Nucleus accumbens (tissue), 56 donors: ENCODE measurements around the gene NDUFA12.
A peak's percentile ranks its signal among the peaks of the same experiment; 100 is the strongest.
"Not testable (repeated sequence)": the region's sequence is repeated elsewhere in the genome, so short reads cannot be mapped to it uniquely, and the experiment has no call there.

Experiments used
- DNase-seq, 56 donors: peaks; one replicate each; lab custom pipeline; 2025; lab: John Stamatoyannopoulos, UW

NDUFA12 gene

GRCh38 chr12:95003213-95003920 is at the start of gene NDUFA12:
Gene NDUFA12 (minus strand): TSS chr12:95003697. CDS start chr12:95003680, 17 bp downstream.
- peak; percentile 56 to 97 (median 90) for DNase-seq

DNA sequence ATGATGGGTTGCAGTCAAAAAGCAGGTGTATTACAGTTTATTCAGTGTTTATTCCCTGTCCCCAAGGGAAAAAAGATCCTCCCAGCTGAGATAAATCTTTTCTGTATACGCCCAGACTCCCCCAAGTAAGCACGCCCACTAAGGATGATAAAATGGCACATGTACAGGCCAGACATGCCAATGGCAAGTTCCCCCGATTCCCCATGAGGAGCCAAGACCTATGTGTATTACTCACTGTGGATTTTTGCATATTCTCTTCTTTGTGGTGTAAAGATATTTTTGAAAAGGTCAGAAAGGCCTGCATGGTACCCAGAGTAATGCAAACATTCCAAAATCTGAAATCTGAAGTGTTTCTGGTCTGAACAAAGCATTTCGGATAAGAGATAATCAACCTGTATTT is 47.7 kb upstream of the NDUFA12 start:
- no peak for DNase-seq

GRCh38 chr12:95037906-95038305 is 34.4 kb upstream of the NDUFA12 start:
- DNase-seq: no peak

DNA sequence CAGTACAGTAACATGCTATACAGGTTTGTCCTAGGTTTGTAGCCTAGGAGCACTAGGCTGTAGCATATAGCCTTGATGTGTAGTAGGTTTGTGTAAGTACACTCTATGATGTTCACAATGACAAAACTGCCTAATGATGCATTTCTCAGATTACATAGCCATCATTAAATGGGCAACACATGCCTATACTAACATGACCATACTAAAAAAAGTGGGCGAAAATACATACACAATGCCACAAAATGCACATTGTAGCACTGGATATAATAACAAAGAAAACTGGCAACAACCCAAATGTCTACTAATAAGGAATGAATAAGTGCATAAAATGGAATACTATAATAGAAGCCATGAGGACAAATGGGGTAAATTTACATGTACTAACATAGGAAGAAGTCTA is 31.3 kb upstream of the NDUFA12 start:
- DNase-seq: no peak

DNA sequence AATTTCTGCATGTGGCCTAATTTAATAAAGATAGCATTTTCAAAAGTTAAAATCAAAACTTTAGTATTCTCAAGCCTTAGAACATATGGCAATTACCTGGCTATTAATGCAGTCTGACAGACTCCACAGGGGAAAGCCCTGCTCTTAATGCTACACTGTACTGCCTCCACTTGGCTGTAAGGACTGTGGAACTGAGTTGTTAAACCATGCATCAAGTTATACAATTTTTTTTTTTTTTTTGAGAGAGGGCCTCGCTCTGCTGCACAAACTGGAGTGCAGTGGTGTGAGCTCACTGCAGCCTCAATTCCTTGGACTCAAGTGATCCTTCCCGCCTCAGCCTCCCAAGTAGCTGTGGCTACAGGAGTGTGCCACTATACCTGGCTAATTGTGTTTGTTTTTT is 19.0 kb upstream of the NDUFA12 start:
- DNase-seq: no peak

DNA sequence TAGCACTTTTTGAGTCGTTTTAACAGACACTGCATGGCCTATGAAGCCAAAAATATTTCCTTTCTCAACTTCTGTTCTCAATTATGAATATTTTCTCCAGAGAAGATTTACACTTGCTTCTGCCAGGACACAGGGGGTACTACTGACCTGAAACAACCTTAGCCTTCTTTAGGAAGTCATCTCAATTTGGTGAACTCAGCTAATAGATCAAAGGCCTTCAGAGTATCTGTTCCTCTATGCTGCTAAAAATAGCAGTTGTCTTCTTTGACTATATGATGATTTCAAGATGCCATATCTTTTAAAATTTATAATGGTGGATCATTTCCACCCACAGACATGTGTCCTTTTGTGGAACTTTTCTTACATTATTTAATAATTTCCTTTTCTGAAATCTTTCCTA is 14.0 kb upstream of the NDUFA12 start:
- DNase-seq: no peak

GRCh38 chr12:95016120-95016519 is 12.6 kb upstream of the NDUFA12 start:
- no peak for DNase-seq

- no peak for DNase-seq
Measured at GRCh38 chr12:95014554-95014953, 11.1 kb upstream of the NDUFA12 start.

DNA sequence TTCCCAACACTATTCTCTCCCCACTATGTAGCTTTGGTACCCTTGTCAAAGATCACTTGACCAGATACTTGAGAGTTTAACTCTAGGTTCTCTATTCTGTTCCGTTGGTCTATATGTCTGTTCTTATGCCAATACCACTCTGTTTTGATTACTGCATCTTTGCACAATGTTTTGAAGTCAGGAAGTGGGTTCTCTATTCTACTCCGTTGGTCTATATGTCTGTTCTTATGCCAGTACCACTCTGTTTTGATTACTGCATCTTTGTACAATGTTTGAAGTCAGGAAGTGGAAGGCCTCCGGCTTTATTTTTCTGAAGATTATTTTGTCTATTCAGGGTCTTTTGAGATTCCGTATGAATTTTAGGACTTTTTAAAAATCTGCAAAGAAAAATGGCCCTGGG is 2.7 kb upstream of the NDUFA12 start:
- no peak for DNase-seq

DNA sequence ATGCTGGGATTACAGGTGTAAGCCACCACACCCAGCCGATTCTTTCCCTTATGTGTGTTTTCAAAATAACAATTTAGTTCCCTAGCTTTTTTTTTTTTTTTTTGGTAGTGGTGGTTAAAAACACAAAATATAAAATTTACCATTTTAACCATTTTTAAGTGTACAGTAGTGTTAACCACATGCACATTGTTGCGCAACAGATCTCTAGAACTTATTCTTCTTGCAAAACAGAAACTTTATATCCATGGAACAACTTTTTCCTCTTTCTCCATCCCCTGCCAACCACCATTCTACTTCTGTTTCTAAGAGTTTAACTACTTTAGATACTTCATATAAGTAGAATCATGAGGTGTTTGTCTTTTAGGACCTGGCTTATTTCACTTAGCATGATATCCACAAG is 1.1 kb upstream of the NDUFA12 start:
- DNase-seq: no peak

- DNase-seq: no peak
Measured at GRCh38 chr12:95003921-95004272, 400 bp upstream of the NDUFA12 start.

GRCh38 chr12:95002754-95003153 is 743 bp downstream of the NDUFA12 start:
- DNase-seq: no peak

DNA sequence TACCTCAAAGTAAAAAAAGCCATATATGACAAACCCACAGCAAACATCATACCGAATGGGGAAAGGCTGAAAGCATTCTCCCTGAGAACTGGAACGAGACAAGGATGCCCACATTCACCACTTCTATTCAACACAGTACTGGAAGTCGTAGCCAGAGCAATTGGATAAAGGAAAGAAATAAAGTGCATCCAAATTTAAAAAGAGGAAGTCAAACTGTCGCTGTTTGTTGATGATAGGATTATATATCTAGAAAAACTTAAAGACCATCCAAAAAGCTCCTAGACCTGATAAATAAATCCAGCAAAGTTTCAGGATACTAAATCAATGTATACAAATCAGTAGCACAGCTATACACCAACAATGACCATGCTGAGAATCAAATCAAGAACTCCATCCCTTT is 5.2 kb downstream of the NDUFA12 start:
- no peak for DNase-seq

- DNase-seq: no peak
Measured at GRCh38 chr12:94997726-94998125, 5.8 kb downstream of the NDUFA12 start.

DNA sequence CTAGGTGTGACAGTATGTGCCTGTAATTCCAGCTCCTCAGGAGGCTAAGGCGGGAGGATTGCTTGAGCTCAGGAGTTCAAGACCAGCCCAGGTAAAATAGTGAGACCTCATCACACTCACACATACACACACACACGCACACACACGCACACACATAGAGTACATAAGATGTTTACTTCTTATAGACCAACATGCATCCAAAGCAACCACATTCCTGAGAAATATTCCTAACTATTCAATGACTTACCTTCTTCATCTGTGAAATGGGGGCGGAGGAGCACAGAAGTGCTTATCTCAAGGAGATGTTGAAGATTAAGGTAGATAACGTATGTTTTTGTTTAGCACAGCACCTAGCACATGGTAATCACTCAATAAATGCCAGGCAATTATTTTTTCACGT is 6.4 kb downstream of the NDUFA12 start:
- DNase-seq: no peak

DNA sequence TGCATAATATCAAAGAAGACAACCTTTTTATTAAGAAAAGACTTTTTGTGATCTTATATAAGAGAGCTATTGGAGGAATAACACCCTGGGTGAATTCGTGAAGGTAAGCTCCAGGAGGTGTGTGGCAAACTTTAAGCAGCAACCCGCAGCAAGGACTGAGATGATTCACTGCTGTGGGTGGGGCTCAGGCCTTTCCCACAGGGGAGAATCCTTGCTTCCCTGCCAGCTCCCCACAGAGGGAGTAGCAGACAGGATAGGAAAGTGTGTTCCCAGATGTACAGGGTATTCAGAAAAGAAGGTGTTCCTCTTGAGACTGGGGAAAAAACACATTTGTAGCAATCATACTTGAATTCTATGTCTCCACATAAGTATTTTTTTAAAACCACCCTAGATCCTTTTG is 9.2 kb downstream of the NDUFA12 start:
- DNase-seq: peak in 26 of 56 donors; percentile 0 to 70 (median 20)

- not testable (repeated sequence) for DNase-seq
Measured at GRCh38 chr12:94993855-94994254, 9.6 kb downstream of the NDUFA12 start.

- no peak for DNase-seq
Measured at GRCh38 chr12:94990222-94990621, 13.3 kb downstream of the NDUFA12 start.

- DNase-seq: no peak
Measured at GRCh38 chr12:94988471-94988870, 15.0 kb downstream of the NDUFA12 start.

GRCh38 chr12:94987801-94988200 is 15.7 kb downstream of the NDUFA12 start:
- no peak for DNase-seq

- DNase-seq: no peak
Measured at GRCh38 chr12:94987076-94987669, 16.3 kb downstream of the NDUFA12 start.

- DNase-seq: not testable (repeated sequence)
Measured at GRCh38 chr12:94985099-94985498, 18.4 kb downstream of the NDUFA12 start.

DNA sequence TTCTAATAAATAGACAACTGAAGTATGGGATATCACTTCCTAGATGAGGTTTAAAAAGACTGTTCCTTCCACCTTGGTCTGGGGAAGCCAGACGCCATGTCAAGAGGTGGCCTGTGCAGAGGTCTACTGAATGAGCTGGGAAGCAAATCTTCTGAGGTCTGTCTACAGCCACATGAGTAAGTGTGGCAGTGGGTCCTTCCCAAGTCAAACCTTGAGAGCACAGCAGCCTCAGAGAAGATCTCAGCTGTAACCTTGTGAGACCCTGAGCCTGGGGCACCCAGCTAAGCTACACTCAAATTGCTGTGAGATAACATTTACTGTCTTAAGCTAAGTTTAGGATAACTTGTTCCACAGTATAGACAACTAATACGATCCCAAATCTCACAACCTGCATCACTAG is 20.2 kb downstream of the NDUFA12 start:
- no peak for DNase-seq
